ENCODE measurements around the gene XRCC4.

DNA sequence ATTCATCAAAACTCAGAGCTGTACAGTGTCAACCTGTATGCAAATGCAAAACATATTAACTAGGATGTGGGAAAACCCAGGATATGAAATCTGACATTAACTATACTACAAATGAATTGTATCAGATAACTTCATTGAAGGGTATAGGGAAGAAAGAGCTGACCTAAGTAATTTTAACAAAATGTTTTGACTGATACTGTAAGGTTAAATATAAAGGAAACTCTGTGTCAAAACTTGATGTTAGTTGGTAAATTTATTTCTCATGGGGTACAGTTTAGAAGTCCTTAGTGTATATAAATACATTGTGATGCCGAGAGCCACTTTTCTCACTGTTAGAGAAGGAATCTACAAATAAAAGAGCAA lies 316.1 kb downstream of the XRCC4 start:
- TF ChIP-seq CTCF (IDR thresholded peaks at IDR 0.05): no peak
- no peak for TF ChIP-seq POLR2AphosphoS5 (IDR thresholded peaks at IDR 0.05)

Measured in breast epithelium (tissue), 3 donors.